HCT116 (cell line): ENCODE measurements around the gene ETNPPL. TPM values are rescaled to one million over a fixed set of nuclear protein-coding genes. Genes with fewer than 3 reads are reported as not detected.

Source experiments
- ATAC-seq: fragments of 200-7000 bp; cut with Tn5 transposase; 2 replicates; pipeline ENCODE4 v1.9.1; 2020; ENCODE audit warnings: mild to moderate bottlenecking, moderate library complexity
- BruUV-seq: library from RNA; stranded (reverse); fragments of 400-500 nt; replicated peaks from 2 replicates; lab custom pipeline; 2021; lab: Mats Ljungman, UMichigan
- CTCF ChIA-PET: fragments of 300-600 bp; sonication (Branson Sonifier 250); formaldehyde crosslinking; loops from one replicate; lab custom pipeline; 2021; ENCODE audit warnings: antibody characterized with exemption; lab: Charles Lee
- POLR2A ChIA-PET: fragments of 300-600, 350-600 bp; sonication (Branson Sonifier 250); formaldehyde crosslinking; loops from one replicate; lab custom pipeline; 2021; ENCODE audit warnings: antibody characterized with exemption; lab: Charles Lee
- RAD21 ChIA-PET, 2 experiments: fragments of 300-600 bp; sonication (Branson Sonifier 250); formaldehyde crosslinking; loops; one replicate each; lab custom pipeline; 2023; ENCODE audit warnings: low total read pairs in 2 of 2; ENCODE audit not compliant: uncharacterized antibody in 2 of 2, unreplicated experiment in 2 of 2, low non-redundant PET in 1 of 2; lab: Charles Lee
- DNase-seq: peaks from one replicate; pipeline ENCODE4 v3.0.0-alpha.2; 2010; ENCODE audit warnings: low read depth, low spot score
- H2AFZ ChIP-seq: fragments of 200-600 bp; shearing (Covaris generic), sonication (generic); 2 replicates; pipeline ENCODE4 v1.6.1; 2017; ENCODE audit warnings: low read depth, mixed run types, mixed read lengths, antibody characterized with exemption, low read length; ENCODE audit not compliant: poor library complexity, severe bottlenecking
- H3K27ac ChIP-seq: 2 replicates; pipeline ENCODE4 v1.5.1; 2012; ENCODE audit warnings: low read depth, low read length
- H3K27me3 ChIP-seq: fragments of 200-600 bp; sonication (generic); 2 replicates; pipeline ENCODE4 v1.6.1; 2016; ENCODE audit warnings: mixed run types, low read length, mixed read lengths; ENCODE audit not compliant: insufficient read depth
- H3K36me3 ChIP-seq, 2 experiments: fragments of 200-500 bp in 1 of 2; fragments of 200-600 bp in 1 of 2; sonication (Bioruptor generic) in 1 of 2; sonication (generic) in 1 of 2; 2 replicates each; pipeline versions ENCODE4 v1.5.1 to v1.6.1; 2014 to 2016; ENCODE audit warnings: low read length in 2 of 2, inconsistent platforms in 1 of 2, mixed read lengths in 1 of 2, mixed run types in 1 of 2; ENCODE audit not compliant: insufficient read depth in 2 of 2, control insufficient read depth in 1 of 2
- H3K4me1 ChIP-seq, 2 experiments: fragments of 200-600 bp in 1 of 2; sonication (generic) in 1 of 2; 2 replicates each; pipeline versions ENCODE4 v1.5.1 to v1.6.1; 2012 to 2017; ENCODE audit warnings: low read length in 2 of 2, inconsistent platforms in 1 of 2, mild to moderate bottlenecking in 1 of 2, mixed read lengths in 1 of 2, mixed run types in 1 of 2, moderate library complexity in 1 of 2; ENCODE audit not compliant: insufficient read depth in 2 of 2, control insufficient read depth in 1 of 2
- H3K4me2 ChIP-seq: fragments of 200-600 bp; sonication (generic); 2 replicates; pipeline ENCODE4 v1.6.1; 2017; ENCODE audit warnings: mixed run types, low read length, mixed read lengths
- H3K4me3 ChIP-seq, 2 experiments: fragments of 200-600 bp in 1 of 2; sonication (generic) in 1 of 2; replicated peaks in 1 of 2; 2 replicates each; pipeline ENCODE4 v1.5.1; 2011 to 2016; ENCODE audit warnings: low read length in 2 of 2, control low read depth in 1 of 2, low read depth in 1 of 2, mild to moderate bottlenecking in 1 of 2, mixed read lengths in 1 of 2, mixed run types in 1 of 2
- H3K79me2 ChIP-seq: fragments of 200-600 bp; sonication (generic); 2 replicates; pipeline ENCODE4 v1.6.1; 2017; ENCODE audit warnings: mild to moderate bottlenecking, mixed run types, low read length, moderate library complexity, mixed read lengths; ENCODE audit not compliant: insufficient read depth
- H3K9ac ChIP-seq: fragments of 200-600 bp; sonication (generic); 2 replicates; pipeline ENCODE4 v1.6.1; 2016; ENCODE audit warnings: low read length, mixed read lengths
- H3K9me2 ChIP-seq: fragments of 200-600 bp; sonication (generic), shearing (Covaris generic); 2 replicates; pipeline ENCODE4 v1.6.1; 2017; ENCODE audit warnings: mixed run types, mild to moderate bottlenecking, moderate library complexity; ENCODE audit not compliant: insufficient read depth
- H3K9me3 ChIP-seq, 2 experiments: fragments of 200-500 bp in 1 of 2; fragments of 200-600 bp in 1 of 2; sonication (Bioruptor generic) in 1 of 2; sonication (generic) in 1 of 2; 2 replicates each; pipeline ENCODE4 v1.6.1; 2014 to 2017; ENCODE audit warnings: low read length in 2 of 2, mixed read lengths in 2 of 2, inconsistent platforms in 1 of 2, low read depth in 1 of 2, mild to moderate bottlenecking in 1 of 2, mixed run types in 1 of 2, moderate library complexity in 1 of 2; ENCODE audit not compliant: control insufficient read depth in 1 of 2, insufficient read depth in 1 of 2
- H4K20me1 ChIP-seq: fragments of 200-600 bp; sonication (generic), shearing (Covaris generic); 2 replicates; pipeline ENCODE4 v1.6.1; 2017; ENCODE audit warnings: mixed run types, mild to moderate bottlenecking, moderate library complexity; ENCODE audit not compliant: insufficient read depth
- CBX3 ChIP-seq: IDR thresholded peaks from 2 replicates; pipeline ENCODE4 v1.6.1; 2012; ENCODE audit warnings: low read depth
- CEBPB ChIP-seq: IDR thresholded peaks from 2 replicates; pipeline ENCODE4 v1.6.1; 2012; ENCODE audit warnings: low read depth
- EGR1 ChIP-seq: IDR thresholded peaks from 2 replicates; pipeline ENCODE4 v1.6.1; 2012; ENCODE audit warnings: low read depth
- ELF1 ChIP-seq: IDR thresholded peaks from 2 replicates; pipeline ENCODE4 v1.6.1; 2012; ENCODE audit warnings: low read depth, borderline replicate concordance
- FOSL1 ChIP-seq: IDR thresholded peaks from 2 replicates; pipeline ENCODE4 v1.6.1; 2012; ENCODE audit warnings: low read depth
- JUND ChIP-seq: IDR thresholded peaks from 2 replicates; pipeline ENCODE4 v1.6.1; 2012
- POLR2A ChIP-seq: IDR thresholded peaks from 2 replicates; pipeline ENCODE4 v1.7.0; 2011; ENCODE audit warnings: borderline replicate concordance; ENCODE audit not compliant: insufficient read depth, insufficient read length; ENCODE audit errors: extremely low read depth
- POLR2AphosphoS5 ChIP-seq: IDR thresholded peaks from 2 replicates; pipeline ENCODE4 v1.6.1; 2011; ENCODE audit warnings: mild to moderate bottlenecking, low read depth, low read length, moderate library complexity
- RAD21 ChIP-seq: IDR thresholded peaks from 2 replicates; pipeline ENCODE4 v1.6.1; 2012; ENCODE audit warnings: low read depth, mild to moderate bottlenecking
- SP1 ChIP-seq: IDR thresholded peaks from 2 replicates; pipeline ENCODE4 v1.6.1; 2012; ENCODE audit warnings: low read depth
- SRF ChIP-seq: IDR thresholded peaks from 2 replicates; pipeline ENCODE4 v1.6.1; 2012; ENCODE audit warnings: low read depth
- TCF7L2 ChIP-seq: IDR thresholded peaks from 2 replicates; pipeline ENCODE4 v1.7.0; 2011; ENCODE audit warnings: borderline replicate concordance, inconsistent platforms; ENCODE audit not compliant: insufficient read depth, insufficient read length; ENCODE audit errors: extremely low read depth
- YY1 ChIP-seq: IDR thresholded peaks from 2 replicates; pipeline ENCODE4 v1.6.1; 2011; ENCODE audit warnings: low read length, low read depth, moderate library complexity, mild to moderate bottlenecking; ENCODE audit not compliant: insufficient replicate concordance; ENCODE audit errors: extremely low read depth
- ZFX ChIP-seq: fragments of 450-650 bp; IDR thresholded peaks from 2 replicates; pipeline ENCODE4 v1.6.1; 2017
- ZNF274 ChIP-seq: fragments of 200-500 bp; sonication (Bioruptor generic); IDR thresholded peaks from 2 replicates; pipeline ENCODE4 v1.6.1; 2014; ENCODE audit warnings: mild to moderate bottlenecking, low read depth, low read length, inconsistent platforms
- intact Hi-C: fragments of 100-400 bp; cut with micrococcal nuclease; formaldehyde crosslinking; loops from 2 replicates; pipeline ENCODE4 v1.10.0; 2022
- total RNA-seq: library from RNA; stranded (reverse); gene quantifications from one replicate; pipeline ENCODE4 v1.2.1, GENCODE V29; 2021; ENCODE audit not compliant: unreplicated experiment
- TF ChIP-seq, protein P1 (sequence below): IDR thresholded peaks from 2 replicates; pipeline ENCODE4 v1.6.1; 2012
- TF ChIP-seq, protein P2 (sequence below): IDR thresholded peaks from 2 replicates; pipeline ENCODE4 v1.6.1; 2012; ENCODE audit warnings: low read depth
- TF ChIP-seq, protein P3 (sequence below): IDR thresholded peaks from 2 replicates; pipeline ENCODE4 v1.6.1; 2012
- TF ChIP-seq, protein P4 (sequence below): IDR thresholded peaks from 2 replicates; pipeline ENCODE4 v1.6.1; 2011; ENCODE audit warnings: mild to moderate bottlenecking, low read length, moderate library complexity; ENCODE audit not compliant: insufficient replicate concordance; ENCODE audit errors: extremely low read depth

ETNPPL gene
- total RNA-seq, 1 experiment from 2014 or later: not detected

DNA sequence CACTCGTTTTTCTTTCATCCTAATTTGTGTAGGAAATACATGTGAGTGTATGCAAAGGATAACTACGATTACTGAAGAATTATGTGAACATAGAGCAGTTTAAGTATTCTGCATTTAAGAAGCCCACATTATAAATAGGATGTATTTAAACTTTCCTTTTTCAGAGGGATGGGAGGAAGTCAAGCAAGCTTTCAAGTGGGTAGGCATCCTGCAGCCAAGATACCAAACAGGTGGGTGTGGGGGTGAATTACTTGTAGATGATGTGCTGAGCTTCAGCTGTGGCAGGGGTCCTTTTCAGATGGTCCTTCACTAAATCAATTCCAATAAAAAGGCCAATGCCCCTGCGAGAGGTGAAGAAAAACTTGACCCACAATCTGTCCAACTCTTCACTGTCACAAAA lies 16.3 kb downstream of the ETNPPL start (continued):
- TF ChIP-seq POLR2AphosphoS5 (no peak), ZNF274 (no peak), FOSL1 (no peak), ELF1 (no peak), ZFX (no peak), JUND (no peak)
- TF ChIP-seq, protein P1, sequence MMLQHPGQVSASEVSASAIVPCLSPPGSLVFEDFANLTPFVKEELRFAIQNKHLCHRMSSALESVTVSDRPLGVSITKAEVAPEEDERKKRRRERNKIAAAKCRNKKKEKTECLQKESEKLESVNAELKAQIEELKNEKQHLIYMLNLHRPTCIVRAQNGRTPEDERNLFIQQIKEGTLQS: no peak

DNA sequence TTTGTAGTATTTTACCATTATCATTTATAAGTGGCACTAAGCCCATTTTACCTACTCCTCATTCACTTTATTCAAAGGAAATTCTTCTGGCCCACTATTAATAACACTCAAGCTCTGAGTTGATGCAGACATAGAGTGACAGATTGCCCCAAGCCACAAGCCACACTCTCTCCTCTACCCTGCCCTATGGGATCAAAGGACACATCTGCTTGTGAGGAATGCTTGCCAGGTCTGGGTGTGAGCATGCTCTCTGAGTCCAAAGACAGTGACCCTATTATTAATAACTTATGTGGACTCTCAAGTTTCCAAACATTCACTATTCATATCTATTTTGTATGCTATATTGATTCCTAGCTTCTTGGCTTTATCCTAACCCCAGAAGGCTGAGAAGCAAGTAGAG lies 18.5 kb downstream of the ETNPPL start:
- H3K9me2 ChIP-seq: no peaks in the 10 kb centered on the region

More for the DNA sequence above, 18.5 kb downstream of the ETNPPL start:
- Histone ChIP-seq H3K4me3 (no peak overlapping the region), H3K79me2 (no peaks in the 10 kb centered on the region), H4K20me1 (no peaks in the 10 kb centered on the region), H3K4me2 (no peak overlapping the region), H3K27me3 (0 out of 2 replicates have a peak, but pooled peaks cover 3% of the 10 kb centered on the region), H3K4me1 (no peaks in the 10 kb centered on the region), H3K9ac (no peak overlapping the region), H2AFZ (no peak overlapping the region), H3K36me3 (no peaks in the 10 kb centered on the region), H3K9me3 (no peaks in the 10 kb centered on the region), H3K27ac (no peak overlapping the region)
- ChIA-PET POLR2A (no interaction called here), CTCF (no interaction called here), RAD21 (no interaction called here)
- BruUV-seq: no TSS peak
- ATAC-seq (no peak), DNase-seq (no peak)
- TF ChIP-seq RAD21 (no peak), ZNF274 (no peak), ZFX (no peak), YY1 (no peak), POLR2A (no peak), SP1 (no peak), TCF7L2 (no peak), CBX3 (no peak), EGR1 (no peak), SRF (no peak), POLR2AphosphoS5 (no peak), CEBPB (no peak)
- TF ChIP-seq, protein P2, sequence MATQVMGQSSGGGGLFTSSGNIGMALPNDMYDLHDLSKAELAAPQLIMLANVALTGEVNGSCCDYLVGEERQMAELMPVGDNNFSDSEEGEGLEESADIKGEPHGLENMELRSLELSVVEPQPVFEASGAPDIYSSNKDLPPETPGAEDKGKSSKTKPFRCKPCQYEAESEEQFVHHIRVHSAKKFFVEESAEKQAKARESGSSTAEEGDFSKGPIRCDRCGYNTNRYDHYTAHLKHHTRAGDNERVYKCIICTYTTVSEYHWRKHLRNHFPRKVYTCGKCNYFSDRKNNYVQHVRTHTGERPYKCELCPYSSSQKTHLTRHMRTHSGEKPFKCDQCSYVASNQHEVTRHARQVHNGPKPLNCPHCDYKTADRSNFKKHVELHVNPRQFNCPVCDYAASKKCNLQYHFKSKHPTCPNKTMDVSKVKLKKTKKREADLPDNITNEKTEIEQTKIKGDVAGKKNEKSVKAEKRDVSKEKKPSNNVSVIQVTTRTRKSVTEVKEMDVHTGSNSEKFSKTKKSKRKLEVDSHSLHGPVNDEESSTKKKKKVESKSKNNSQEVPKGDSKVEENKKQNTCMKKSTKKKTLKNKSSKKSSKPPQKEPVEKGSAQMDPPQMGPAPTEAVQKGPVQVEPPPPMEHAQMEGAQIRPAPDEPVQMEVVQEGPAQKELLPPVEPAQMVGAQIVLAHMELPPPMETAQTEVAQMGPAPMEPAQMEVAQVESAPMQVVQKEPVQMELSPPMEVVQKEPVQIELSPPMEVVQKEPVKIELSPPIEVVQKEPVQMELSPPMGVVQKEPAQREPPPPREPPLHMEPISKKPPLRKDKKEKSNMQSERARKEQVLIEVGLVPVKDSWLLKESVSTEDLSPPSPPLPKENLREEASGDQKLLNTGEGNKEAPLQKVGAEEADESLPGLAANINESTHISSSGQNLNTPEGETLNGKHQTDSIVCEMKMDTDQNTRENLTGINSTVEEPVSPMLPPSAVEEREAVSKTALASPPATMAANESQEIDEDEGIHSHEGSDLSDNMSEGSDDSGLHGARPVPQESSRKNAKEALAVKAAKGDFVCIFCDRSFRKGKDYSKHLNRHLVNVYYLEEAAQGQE: no peak
- TF ChIP-seq, protein P1: no peak
- TF ChIP-seq, protein P3, sequence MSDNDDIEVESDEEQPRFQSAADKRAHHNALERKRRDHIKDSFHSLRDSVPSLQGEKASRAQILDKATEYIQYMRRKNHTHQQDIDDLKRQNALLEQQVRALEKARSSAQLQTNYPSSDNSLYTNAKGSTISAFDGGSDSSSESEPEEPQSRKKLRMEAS: no peak
- TF ChIP-seq, protein P4, sequence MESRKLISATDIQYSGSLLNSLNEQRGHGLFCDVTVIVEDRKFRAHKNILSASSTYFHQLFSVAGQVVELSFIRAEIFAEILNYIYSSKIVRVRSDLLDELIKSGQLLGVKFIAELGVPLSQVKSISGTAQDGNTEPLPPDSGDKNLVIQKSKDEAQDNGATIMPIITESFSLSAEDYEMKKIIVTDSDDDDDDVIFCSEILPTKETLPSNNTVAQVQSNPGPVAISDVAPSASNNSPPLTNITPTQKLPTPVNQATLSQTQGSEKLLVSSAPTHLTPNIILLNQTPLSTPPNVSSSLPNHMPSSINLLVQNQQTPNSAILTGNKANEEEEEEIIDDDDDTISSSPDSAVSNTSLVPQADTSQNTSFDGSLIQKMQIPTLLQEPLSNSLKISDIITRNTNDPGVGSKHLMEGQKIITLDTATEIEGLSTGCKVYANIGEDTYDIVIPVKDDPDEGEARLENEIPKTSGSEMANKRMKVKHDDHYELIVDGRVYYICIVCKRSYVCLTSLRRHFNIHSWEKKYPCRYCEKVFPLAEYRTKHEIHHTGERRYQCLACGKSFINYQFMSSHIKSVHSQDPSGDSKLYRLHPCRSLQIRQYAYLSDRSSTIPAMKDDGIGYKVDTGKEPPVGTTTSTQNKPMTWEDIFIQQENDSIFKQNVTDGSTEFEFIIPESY: no peak
- intact Hi-C loops: no loop called here
